Endothelial cell of hepatic sinusoid (primary cell): ENCODE measurements around the gene RASA3.

Experiments
- in situ Hi-C: cut with HindIII; loops from 2 replicates; pipeline ENCODE4 v1.10.0; 2017; ENCODE audit warnings: low sequenced_read_pairs

RASA3 gene

DNA sequence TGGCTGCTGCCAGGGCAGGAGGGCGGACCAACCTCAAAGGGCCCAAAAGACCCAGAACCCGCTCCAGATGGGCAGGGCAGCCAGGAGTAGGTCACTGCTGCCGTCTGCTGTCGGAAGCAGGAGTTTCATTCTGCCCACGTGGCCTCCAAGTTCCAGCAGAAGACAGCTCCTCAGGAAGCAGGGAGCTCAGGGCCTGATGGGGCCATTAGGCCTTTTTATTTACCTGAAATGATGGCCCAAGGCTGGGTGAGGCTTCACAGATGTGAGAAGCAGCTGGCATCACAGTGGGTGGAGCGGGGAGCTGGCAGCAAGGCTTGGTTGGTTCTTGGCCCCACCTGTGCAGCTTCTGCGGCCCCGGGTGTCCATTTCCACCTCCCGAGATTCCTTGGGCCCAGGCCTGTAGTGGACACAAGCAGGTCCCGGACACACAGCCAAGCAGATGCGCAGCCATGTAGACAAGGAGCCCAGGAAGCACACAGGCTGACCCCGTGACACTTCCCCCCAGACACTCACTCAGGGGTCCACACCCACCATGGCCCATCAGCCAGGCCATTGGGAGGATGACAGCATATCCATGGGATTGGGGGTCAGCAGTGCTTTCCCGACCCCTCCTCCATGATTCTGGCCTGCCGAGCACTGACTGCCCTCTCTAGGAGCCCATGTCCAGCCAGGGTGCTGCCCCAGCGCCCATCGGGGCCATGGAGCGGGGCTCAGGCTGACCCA lies 185.0 kb downstream of the RASA3 start:
- in situ Hi-C loops: no loop called here

DNA sequence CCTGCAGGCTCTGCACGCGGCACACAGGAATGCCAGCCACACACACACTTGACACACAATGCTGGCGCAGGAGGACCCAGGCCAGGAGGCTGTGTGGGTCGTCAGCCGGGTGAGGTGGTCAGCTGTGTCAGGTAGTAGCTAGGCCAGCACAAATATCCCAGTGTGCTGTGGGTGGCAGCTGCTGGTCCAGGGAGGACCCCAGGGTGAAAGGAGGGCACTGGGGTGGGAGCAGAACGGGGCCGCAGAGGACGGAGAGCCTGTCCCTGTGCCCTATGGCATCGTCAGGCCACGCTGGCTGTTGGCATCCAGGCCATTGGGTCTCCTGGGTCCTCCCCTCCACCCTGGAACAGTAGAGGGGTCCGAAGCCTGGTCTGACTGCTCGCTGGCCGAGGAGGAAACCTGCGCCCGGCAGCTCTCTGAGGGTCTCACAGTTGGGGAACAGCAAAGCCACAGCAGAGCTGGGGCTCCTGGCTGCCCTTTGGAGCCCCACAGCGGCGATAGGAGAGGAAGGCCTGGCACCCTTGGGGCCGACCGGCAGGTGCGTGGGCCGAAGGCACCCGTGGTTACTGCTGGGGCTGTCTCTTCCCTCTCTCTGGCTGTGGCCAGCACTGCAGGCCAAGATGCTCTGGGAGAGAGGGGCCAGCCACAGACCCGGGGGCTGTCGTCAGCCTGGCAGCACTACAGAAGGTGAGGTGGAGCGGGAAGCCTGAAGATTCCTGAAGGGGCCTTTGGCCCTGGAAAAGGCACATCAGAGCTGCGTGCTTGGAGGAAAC lies 185.8 kb downstream of the RASA3 start:
- in situ Hi-C loops: no loop called here

DNA sequence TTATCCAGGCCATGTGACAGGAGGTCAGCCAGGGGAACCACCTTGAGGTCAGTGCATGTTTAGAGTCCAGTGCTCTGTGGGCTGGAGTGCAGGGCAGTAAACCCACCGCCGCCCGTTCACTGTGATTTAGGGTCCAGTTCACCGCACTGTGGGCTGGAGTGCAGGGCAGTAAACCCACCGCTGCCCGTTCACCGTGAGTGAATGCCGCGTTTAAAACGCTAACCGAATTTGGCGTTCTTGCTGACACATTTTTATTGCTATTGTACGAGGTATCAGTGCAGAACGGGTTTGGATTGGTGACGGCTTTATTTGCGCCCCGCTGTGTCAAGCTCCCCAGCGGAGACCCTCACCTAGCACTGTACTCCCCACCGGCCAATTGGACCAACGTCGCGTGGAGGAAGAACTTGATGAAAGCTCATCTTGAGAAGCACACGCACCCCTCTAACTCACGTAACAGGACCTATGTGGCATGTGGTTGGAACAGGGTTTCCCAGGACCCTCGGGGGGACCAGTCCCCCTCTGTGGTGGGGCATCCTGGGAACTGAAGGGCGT lies 186.5 kb downstream of the RASA3 start:
- in situ Hi-C loops: no loop called here

DNA sequence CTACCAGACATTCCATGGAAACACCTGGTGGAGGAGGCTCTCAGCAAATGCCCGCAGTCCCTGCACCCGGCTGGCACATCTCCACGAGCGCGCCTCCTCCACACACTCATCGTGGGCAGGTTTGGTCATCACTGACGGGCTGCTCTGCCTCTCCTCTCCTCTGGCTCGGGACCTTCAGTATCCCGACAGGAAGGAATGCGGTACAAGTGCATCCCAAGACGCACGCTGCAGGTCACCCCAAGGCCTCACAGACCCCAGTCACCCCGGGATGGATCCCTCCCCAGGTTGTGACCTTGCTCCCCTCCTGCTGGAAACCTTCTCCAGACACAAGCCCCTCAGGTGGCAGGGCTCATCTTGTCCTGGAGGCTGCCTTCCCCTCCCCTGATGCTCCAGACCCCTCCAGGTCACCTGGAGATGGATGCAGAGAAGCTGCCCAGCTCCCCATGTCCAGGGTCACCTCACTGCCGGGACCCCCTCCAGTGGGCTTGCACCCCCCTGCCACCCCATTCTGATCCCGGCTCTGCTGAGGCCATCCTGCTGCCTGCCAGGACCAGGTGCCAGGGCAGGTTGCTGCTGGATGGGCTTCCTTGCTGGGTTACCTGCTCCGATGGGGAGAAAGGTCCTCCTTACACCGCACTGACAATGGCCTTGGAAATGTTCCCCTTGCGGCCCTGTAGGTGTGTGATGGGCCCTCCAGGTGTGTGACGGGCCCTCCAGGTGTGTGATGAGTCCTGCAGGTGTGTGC lies 188.4 kb downstream of the RASA3 start:
- in situ Hi-C loops: no loop called here

DNA sequence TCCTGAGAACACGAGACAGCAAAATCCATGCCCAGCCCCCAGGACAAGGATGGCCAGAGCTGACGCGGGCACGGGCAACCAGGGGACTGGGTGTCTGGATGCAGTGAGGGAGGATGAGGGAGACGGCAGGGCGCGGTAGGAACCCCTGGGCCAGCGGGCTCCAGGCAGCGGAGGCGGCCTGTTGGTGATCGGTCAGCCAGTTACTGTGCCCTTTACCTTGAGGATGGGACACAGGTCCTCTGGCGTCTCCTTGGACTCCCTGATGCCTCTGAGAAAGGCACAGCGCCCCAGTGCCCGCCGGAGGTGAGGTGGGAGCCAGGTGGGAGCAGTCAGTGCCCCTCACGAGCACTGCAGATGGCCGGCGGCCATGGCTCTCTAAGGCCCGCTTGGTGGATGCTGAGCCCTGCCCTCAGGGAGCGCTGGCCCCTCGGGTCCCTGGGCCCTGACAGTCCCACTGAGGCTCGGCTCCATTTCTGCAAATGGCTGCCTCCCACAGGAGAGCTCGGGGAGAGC lies 189.8 kb downstream of the RASA3 start:
- in situ Hi-C loops: no loop called here

DNA sequence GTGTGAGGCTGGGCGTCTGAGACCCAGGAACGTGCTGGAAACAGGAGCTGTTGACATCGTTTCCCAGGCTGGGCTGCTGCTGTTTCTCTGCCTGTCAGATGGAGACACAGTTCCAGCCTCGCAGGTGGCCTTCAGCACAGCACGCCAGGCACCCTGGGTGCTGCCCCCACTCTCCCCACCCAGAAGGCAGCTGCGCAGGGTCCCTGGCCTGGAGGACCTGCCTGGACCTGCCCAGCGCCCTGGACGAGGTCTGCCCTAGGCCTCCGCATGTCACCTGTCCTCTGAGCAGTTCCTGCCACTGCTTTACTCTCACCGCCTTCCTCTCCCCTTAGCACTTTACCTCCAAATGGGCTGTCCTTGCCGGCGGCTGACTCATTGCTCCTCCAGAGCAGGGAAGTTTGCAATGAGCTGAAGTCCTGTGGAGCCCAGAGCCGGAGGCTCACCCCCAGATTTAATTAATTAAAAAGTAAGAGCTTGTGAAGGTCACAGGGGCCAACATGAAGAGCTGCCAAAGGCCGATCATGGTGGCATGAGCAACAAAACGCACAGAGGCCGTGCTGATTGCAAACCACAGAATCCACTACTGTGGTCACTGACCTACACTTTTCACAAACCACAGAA lies 190.7 kb downstream of the RASA3 start:
- in situ Hi-C loops: no loop called here

DNA sequence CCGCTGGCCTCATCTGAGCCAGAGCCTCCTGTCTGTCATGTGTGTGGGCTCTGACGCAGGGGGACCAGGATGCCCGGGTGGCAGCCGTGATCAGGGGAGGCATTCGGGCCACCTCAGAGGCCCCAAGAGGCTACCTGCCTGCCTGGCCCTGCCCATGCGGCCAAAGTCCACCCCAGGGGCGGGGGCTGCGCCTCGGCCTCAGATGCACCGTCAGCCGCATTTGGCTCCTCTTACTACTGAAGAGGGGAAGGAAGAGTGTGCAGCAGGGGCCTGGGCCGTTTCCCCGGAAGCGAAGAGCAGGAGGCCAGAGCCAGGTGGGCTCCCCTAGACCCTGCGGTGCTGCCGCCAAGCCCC lies 192.5 kb downstream of the RASA3 start:
- in situ Hi-C loops: no loop called here

DNA sequence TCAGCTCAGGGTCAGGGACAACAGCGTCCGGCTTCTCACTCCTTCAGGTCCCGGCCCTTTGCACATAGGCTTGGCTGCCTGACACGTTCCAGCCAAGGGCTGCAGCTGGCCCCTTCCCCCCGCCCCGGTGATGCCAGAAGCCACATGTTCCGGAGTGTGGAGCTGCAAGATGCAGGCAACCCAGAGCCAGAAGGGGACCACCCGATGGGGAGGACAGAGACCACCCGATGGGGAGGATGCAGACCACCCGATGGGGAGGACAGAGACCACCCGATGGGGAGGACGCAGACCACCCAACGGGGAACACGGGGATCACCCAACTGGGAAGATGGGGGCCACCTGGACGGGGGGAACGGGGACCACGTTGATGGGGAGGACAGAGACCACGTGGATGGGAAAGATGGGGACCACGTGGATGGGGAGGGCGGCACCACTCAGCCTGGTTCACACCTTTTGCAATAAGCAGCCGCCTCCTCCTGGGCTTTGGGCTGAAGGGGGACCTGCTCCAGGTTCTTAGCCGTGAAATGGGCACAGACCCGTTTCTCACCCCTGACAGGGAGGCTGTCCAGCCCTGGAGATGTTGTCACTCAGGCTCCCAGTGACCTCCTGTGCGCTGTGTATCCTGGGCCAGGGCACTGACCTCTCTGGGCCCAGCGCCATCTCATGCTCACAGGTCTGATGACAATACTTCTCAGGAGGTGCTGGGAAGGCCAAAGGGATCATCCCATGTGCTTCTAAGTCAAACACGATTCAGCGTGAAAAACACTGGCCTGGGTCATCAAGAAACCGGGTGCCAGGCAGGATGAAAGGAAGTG lies 193.1 kb downstream of the RASA3 start:
- in situ Hi-C loops: no loop called here

DNA sequence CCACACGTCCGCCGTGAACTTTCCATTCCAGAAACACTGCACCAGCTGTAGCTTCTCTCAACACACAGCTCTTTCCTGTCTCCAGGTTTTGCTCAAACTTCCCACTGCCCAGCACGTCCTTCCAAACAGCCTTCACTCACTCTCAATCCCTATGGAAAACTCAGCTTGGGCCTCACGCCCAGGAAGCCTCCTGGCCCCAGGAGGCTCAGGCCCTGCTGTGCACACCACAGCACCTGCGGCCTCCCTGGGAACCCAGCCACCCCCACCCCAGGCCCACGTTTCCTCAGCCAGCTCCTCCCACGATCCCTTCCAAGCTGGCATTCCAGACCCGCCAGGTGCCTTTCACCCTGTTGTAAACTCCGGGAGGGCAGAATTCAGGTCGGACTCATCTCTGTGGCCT lies 193.7 kb downstream of the RASA3 start:
- in situ Hi-C loops: no loop called here

DNA sequence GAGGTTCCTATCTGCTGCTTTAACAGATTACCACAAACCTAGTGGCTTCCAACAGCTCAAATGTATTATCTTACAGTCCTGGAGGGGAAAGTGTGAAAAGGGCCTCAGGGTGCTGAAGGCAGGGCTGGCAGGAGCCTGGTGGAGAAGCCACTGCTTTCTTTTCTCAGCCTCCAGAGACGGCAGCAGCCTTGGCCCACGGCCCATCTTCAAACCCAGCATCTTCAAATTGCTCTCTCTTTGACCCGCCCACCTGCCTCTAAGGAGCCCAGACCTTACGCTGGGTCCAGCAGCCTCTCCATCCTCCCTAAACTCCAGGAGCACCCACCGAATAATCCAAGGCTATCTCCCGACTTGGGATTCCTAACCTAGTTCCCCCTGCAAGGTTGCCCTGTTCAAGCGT lies 194.2 kb downstream of the RASA3 start:
- in situ Hi-C loops: no loop called here

DNA sequence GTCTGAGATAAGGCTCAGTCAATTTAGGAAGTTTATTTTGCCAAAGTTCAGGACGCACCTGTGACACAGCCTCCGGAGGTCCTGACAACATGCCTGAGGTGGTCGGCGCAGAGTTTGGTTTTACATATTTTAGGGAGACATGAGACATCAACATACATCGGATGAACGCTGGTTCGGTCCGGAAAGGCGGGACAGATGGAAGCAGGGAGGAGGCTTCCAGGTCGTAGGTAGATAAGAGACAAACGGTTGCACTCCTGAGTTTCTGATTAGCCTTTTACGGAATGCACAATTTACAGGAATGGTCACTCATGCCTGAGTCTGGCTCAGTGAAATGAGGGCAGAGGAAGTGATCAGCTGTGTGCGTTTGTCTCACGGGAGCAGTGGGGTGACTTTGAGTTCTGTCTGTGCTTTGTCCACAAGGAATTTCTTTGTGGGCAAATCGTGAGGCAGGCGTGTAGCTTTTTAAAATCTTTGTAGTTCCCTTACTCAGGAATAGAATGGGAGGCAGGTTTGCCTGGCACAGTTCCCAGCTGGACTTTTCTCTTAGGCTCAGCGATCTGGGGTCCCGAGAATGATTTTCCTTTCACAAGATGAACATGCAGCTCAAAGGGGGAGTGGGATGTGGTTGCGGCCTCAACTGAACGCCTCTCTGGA lies 194.8 kb downstream of the RASA3 start:
- in situ Hi-C loops: no loop called here

DNA sequence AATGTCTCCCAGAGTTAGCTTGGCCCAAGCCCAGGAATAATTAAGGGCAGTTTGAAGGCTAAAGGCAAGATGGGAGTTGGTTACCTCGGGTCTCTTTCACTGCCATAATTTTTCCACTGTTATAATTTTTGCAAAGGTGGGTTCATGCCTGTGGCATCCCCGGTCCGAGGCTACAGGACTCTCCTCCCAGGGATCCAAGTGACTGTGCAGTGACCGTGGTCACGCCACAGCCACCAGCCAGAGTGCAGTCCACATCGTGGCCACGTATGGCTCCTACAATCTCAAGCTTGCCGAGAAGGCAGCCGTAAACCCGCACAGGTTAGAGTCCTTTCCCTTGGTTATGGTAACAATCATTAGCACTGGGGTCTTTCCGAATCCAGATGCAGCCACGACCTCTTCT lies 195.3 kb downstream of the RASA3 start:
- in situ Hi-C loops: no loop called here

DNA sequence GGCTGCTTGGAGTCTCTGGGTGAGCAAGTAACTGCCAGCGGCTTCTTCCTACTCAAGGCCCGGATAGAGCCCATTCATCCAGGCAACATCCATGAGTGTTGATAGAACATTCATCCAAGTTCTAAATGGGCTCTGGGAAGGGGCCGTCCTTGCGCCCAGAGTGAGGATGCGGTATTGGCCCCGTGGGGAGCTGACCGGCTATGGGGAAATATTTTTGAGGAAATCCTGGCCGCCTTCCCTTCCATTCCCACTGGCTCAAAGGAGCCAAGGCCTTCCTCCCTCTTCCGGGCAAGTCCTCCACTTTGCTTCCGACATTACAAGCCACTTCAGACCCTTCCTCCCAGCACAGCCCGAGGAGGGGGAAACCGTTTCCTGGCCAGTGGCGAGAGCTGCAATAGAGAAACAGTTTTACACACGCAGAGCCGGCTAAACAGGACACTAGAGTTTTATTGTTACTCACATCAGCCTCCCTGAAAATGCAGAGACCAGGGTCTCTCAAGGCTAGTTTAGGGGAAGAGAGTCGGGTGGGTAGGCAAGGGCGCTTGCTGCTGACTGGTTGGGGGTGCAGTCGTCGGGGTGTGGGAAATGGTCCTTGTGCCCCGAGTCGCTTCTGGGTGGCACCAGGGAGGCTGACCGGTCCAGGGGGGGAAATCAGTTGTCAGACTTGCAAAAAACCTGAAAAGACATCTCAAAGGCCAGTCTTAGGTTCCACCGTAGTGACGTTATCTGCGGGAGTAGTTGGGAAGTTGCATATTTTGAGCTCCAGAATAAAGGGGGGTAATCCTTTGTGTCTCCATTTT lies 196.1 kb downstream of the RASA3 start:
- in situ Hi-C loops: no loop called here

DNA sequence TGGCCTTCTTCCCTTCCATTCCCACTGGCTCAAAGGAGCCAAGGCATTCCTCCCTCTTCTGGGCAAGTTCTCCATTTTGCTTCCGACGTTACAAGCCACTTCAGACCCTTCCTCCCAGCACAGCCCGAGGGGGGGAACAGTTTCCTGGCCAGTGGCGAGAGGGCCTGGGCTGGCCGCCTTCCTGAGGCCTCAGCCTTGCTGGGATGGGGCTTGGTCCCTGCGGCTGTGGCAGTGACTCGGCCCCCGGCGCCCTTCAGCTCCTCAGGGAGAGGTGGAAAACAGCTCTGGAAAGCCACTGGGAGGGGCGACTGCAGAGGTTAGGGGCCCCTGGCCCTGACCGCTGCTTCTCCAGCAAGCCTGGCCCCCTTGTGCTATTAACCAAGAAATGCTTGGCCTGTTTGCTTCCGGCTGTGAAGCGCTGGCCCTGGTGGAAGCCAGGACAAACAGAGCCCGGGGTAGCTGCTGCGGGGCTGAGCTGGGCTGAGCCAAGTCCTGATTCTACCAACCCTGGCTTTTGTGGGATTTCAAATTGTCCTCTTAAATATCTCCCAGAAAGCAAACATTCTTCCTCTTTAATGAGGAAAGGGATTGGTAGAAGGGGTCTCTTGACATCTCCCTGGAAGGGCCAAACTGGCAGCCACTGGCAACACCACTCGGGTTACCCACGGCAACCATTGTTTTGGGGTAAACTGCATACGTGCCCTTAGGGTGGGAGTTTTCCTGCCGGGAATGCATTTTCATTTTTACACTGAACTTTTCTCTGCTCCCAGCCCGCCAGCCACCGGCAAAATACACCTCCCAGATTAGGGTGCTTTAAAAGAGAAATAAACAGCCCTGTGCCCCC lies 197.2 kb downstream of the RASA3 start:
- in situ Hi-C loops: no loop called here

DNA sequence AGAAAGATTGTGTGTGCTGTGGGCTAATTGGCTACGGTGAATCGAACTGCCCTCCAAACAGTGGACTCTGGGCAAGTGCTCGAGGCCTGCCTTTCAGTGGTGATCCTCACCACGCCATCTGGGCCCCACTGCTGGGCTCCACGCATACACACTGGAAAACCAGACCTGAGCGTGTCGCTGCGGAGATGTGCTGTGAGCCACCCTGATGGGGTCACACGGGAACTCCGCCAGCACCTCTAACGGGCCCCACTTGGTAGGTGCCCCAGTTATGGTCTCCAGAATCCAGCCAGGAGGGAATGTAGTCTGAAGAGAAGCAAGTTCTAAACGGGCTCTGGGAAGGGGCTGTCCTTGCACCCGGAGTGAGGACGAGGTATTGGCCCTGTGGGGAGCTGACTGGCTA lies 197.8 kb downstream of the RASA3 start:
- in situ Hi-C loops: no loop called here

DNA sequence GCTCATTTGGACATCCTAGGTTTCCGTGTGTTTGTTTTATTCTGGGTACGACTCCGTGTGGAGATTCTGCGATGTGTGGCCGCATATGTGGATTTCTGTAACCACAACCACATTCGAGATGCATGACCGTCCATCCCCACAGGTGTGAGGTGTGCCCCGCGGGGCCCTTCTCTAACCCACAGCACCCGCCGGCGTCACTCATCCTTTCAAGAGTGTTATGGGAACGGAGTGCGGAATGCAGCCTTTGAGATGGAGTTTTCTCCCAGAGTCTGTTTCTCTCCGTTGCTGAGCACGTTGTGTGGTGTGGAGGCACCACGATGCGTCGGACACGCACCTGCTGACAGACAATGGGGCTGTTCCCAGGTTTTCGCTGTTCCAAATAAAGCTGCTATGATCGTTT lies 198.5 kb downstream of the RASA3 start:
- in situ Hi-C loops: no loop called here

DNA sequence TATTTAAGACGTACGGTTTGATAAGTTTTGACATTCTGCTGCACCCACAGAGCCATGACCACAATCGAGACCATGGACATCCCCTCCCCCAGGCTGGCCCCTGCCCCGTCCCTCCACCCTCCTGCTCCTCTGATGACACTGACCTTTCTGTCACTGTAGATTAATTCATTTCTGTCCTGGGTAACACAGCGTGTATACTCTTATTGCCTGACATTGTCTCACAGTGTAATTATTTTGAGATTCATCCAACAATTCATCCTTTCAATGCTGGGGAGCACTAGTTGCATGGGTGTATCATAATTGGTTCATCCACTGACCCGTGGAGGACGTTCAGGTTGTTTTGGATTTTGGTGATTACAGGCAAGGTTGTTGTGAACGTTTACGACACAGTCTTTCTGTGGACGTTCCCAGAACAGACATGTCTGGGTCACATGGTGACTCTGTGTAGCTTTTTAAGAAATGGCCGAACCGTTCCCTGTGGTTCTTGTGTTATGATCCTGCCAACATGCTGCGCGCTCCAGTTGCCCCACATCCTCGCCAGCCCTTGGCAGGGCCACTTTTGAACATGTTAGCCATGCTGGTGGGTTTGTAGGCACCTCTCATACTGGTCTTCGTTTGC lies 200.5 kb downstream of the RASA3 start:
- in situ Hi-C loops: no loop called here
